Midbrain (tissue), 1 donor: ENCODE results near the gene NHERF1.

Experiments
- DNase-seq: peaks from one replicate; lab custom pipeline; 2025; lab: John Stamatoyannopoulos, UW

NHERF1 gene

DNA sequence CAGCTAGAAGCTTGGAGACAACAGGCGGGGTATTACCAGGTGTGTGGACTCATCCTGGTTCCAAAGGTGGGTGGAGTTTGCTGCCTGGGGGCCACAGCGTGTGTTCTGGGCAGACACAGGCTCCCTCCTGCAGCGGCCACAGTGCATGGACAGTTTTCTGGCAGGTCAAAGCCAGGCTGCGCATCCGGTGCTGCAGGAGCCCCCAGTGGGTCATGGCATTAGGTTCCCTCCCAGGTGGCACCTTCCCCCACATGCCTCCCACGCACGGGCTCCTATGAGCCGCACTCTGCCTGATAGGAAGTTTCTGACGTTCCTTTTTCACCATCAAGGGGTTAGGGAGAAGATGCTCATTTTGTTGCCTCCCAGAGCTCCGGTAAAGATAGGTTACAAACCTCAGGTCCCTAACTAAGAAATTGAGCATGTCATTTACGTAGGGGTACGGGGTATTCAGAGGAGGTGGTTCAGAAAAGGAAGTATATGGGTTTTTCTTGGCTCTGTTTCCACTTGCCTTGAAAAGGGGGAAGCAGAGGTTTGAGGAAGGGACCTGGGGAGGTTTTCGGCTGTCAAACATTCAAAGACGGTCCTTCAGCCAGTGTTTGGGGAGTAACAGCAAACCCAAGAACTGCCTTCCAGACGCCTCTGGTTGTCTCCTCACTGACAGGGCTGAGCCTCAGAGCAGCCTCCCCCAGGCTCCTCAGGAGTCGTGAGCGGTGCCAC is 60.4 kb downstream of the NHERF1 start:
- DNase-seq = peak; percentile 20

DNA sequence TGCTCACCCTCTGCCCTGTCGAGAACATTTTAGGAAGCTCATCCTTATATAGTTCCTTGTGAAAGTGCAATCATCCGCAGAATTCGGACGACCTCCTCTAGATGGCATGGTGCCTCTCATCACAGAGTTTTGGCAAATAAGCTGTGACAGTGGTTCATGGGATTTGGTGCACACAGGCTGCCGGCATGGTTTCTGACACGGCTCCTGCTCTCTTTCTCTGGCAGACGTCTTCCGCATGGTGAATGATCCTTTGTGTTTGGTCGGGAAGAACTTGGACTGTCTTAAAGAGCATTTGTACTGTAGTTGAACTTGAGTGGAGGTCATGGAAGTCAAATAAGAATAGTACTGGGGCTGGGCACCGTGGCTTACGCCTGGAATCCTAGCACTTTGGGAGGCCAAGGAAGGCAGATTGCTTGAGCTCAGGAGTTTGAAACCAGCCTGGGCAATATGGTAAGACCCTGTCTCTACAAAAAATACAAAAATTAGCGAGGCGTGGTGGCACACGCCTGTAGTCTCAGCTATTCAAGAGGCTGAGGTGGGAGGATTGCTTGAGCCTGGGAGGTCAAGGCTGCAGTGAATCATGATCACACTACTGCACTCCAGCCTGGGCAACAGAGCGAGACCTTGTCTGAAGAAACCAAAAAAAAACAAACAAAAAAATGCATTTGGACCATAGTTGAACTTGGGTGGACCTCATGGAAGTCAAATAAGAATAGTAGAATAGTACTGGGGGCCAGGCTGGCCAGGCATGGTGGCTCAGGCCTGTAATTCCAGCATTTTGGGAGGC is 62.5 kb downstream of the NHERF1 start:
- DNase-seq = peak; percentile 54

DNA sequence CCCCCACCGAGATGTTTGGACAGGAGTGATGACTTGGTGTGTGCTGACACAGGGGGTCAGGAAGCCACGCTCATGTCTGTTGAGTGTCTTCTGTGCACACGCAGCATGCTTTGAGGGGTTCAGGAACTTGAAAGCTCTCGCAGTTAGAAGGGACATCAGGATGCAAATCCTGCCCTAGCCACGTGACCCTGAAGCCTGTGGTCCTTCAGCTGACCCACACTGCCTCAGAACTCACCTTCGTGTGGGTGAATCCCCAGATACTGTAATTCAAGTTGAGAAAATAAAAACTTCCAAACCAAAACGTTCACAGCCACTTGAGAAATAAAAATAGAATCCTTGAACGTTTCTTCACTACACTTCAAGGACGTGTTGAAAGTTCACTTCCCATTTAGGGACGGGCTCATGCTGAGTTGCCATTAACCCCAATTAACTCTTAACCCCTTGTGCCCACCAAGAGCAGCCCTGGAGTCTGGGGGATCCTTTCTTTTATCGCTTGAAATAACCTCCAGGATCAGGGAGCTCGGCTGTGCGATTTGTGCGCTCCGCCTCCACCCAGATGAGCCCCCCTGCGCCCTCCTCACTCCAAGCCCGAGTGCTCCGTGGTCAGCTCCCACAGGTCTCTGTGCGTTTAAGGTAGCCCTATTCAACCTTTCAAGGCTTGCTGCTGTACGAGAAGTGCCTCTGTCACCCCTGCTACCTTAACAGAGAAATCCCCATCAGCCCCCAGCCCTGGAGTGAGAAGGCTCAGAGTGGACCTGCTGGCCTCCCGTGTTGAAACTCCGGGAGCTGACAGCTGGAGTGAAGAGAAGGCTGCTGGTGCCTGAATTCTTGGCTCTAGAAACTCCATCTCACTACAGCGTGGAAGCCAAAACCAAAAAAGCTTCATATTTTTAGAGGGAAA is 63.9 kb downstream of the NHERF1 start:
- DNase-seq = no peak

DNA sequence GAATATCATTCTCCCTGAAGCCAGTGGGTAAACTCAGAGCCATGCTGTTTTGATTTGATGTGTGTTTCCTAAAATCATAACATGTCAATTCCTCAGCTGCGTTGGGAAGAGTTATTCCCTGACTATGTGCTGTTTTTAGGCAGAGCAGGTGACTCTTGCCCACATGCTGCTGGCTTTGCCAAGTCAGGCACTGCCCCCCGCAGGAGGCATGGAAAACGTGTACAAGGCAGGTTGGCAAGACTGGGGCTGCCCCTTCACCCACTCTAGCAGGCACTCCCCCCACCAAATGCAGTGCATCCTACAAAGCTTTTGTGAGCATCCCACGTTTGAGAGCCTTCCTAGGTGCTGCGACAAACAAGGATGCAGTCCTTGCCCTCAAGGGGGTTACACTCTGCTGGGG is 66.0 kb downstream of the NHERF1 start:
- DNase-seq = no peak

- DNase-seq = no peak
Observed at GRCh38 chr17:74815067-74815466, 66.6 kb downstream of the NHERF1 start.

- DNase-seq = no peak
Observed at GRCh38 chr17:74815550-74816370, 67.3 kb downstream of the NHERF1 start.

DNA sequence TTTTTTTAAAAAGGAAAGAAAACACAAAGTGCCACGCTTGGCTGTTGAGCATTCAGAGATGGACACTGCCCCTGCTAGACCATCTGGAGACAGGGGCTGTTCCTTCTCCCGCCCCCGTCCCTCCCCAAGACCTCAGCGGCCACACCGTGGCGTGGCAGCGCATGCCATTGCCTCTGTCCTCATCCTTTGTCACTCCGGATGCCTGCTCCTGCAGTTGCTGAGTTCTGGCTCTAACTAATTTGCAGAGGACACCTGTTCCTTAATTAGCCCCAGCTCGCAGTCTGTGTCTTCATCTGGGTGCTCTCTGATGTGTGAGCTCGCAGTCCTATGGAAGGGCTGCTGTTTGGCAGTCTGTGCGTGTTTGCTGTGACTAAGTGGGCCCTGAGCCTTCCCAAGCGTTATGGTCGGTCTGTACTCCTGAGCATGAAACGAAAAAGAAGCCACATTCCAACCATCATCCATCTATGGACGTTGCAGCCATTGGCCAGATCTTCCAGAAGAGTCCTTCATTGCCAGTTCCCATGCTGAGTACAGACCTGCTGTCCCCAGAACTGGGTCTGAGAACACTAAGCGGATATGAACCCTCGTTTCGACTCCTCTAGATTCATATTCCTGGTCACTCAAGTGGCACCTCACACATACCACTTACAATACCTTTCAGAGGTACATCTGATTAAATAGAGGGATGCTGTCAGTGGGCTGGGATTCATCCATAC is 68.6 kb downstream of the NHERF1 start:
- DNase-seq = no peak

- DNase-seq = no peak
Observed at GRCh38 chr17:74818291-74818938, 70.0 kb downstream of the NHERF1 start.
